ENCODE measurements around the gene PCDH9.

The PCDH9 gene

DNA sequence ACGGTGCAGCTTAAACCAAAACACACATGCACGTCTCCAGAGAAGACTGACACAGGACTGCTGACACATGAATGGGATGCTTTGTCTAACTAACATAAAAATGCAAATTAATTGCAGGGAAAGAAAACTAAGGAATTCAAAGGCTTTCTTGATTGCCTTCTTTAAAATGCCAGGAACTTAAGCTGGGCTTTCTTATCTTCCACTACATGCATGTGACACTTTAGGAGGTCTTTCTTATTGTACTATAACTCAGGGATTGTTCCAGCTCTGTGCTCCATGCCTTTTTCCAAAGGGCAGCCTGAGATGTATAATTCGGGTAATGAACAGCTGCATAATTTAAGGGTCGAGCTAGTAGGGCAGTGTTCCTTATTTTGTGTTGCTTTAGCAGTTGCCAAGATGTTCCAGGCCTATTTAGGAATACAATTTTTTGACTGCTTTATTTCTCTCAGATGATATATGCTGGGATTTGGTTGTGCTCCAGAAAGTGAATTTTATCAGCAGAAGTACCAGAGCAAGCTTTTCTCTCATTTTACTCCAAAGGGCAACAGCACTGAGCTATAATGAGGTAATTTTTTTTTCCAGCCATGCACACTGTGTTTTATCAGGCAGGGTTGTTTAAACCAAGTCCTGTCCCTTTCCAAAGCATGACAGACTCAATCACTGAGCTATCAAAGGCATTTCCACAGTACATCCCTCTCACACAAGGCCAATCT lies 885.2 kb downstream of the PCDH9 start:
- FAIRE-seq (no peak), DNase-seq (ENCODE audit: insufficient read length) (no peak)

GRCh38 chr13:66343224-66343828 lies 886.8 kb downstream of the PCDH9 start:
- DNase-seq (ENCODE audit: insufficient read length) (no peak), FAIRE-seq (no peak)
- TF ChIP-seq POLR2A (IDR thresholded peaks at IDR 0.05; ENCODE audit: low read depth, low read length) (no peak), POLR2AphosphoS5 (IDR thresholded peaks at IDR 0.05; ENCODE audit: low read depth, low read length) (no peak), TAF1 (IDR thresholded peaks at IDR 0.05; ENCODE audit: borderline replicate concordance, low read depth, low read length) (no peak)

More for the DNA sequence above, 885.2 kb downstream of the PCDH9 start:
- TF ChIP-seq TAF1 (IDR thresholded peaks at IDR 0.05; ENCODE audit: borderline replicate concordance, low read depth, low read length) (no peak), POLR2A (IDR thresholded peaks at IDR 0.05; ENCODE audit: low read depth, low read length) (no peak), POLR2AphosphoS5 (IDR thresholded peaks at IDR 0.05; ENCODE audit: low read depth, low read length) (no peak)

DNA sequence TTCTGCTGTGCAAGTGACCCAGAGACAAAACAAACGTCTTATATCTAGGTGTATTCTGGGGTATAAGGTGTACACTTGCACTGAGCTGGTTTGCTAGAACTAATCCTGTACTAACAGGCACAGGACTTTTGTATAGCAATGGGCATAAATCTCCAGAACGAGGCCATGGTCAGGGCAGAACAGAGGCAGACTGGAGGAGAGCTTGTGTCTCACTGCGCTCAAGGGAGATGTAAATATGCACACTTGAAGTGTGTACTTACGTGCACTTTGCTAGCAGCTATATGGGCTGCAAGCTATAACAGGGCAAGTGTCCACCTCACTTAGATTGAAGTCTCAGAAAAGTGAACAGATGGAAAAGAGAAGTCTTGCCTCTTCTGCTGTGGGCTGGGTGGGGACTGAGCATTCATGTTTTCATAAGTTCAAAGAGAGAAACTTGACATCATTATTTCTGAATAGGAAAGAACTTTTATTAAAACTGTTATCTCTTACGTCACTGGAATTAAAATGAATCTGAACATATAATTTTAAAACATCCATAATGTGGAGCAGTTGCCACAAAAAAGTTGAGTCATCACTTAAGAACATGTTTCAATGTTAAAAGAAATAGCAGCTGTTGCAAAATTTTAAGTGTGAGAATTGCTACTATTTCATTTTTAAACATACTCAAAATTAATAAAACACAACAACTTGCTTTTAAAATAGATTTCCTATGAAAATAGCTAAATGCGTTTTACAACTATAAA lies 888.3 kb downstream of the PCDH9 start:
- DNase-seq (ENCODE audit: insufficient read length) (no peak), FAIRE-seq (no peak)
- no peak for TF ChIP-seq POLR2AphosphoS5 (IDR thresholded peaks at IDR 0.05; ENCODE audit: low read depth, low read length)
- no peak for TF ChIP-seq TAF1 (IDR thresholded peaks at IDR 0.05; ENCODE audit: borderline replicate concordance, low read depth, low read length)
- no peak for TF ChIP-seq POLR2A (IDR thresholded peaks at IDR 0.05; ENCODE audit: low read depth, low read length)

DNA sequence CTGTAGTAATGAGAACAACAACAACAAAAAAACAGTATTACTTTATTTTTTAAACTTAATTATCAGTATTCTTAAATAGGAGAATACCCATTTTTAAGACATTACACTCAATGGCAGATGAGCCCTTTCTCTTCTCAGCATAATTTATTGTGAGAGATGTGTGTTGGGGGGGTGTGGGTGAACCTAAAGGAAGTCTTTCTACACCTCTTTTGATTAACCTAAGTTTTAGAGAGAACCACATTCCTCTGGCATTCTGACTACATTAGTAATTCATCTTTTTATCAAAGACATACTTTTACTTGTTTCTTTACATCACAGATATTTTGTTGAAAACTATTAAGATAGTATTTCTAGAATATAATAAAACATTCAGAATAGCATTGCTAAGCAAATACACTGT lies 890.9 kb downstream of the PCDH9 start:
- DNase-seq (ENCODE audit: insufficient read length), result no peak
- TF ChIP-seq POLR2A (IDR thresholded peaks at IDR 0.05; ENCODE audit: low read depth, low read length) (no peak), POLR2AphosphoS5 (IDR thresholded peaks at IDR 0.05; ENCODE audit: low read depth, low read length) (no peak), TAF1 (IDR thresholded peaks at IDR 0.05; ENCODE audit: borderline replicate concordance, low read depth, low read length) (no peak)
- FAIRE-seq, result no peak

GRCh38 chr13:66338542-66338941 lies 891.6 kb downstream of the PCDH9 start:
- FAIRE-seq (no peak), DNase-seq (ENCODE audit: insufficient read length) (no peak)
- TF ChIP-seq POLR2AphosphoS5 (IDR thresholded peaks at IDR 0.05; ENCODE audit: low read depth, low read length) (no peak), TAF1 (IDR thresholded peaks at IDR 0.05; ENCODE audit: borderline replicate concordance, low read depth, low read length) (no peak), POLR2A (IDR thresholded peaks at IDR 0.05; ENCODE audit: low read depth, low read length) (no peak)

DNA sequence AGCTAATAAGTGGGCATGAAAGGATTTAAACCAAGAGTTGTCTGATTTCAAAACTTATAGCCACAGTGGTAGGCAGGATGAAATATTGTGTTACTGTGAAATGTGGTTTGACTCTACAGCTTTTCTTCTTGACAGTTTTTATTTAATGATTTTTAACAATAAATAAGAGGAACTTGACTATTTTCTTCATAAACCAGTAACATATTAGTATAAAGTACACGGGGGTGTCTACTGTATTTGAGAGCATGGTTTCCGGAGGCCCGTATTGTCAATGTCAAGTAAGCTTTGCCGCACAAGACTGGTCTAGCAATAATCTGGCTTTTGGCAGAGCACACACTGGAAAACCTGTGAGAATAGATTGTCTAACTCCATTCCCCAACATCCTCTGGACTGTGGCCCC lies 894.5 kb downstream of the PCDH9 start:
- FAIRE-seq, result no peak

DNA sequence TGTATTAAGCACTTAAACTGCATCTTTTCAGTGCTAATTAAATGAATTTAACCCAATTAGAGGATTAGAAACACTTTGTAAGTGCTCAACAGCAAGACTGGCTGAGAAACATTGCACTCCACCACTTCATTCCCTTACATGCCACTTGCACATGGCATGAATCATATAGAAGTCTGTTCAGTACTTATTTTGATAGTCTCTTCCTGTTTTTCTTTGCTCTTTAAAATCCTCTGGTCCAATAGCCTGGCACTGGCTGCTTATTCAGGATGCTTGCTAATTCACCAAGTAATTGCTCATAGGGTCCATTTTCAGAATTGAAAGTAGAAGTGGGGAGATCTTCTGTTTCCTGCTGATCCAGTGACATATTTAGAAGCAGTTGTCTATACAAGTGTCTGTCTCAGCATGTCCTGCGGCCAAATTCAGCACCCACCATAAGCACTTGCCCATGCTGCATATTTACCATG lies 900.1 kb downstream of the PCDH9 start:
- TF ChIP-seq TAF1 (IDR thresholded peaks at IDR 0.05; ENCODE audit: borderline replicate concordance, low read depth, low read length), result no peak
- no peak for TF ChIP-seq POLR2A (IDR thresholded peaks at IDR 0.05; ENCODE audit: low read depth, low read length)
- TF ChIP-seq POLR2AphosphoS5 (IDR thresholded peaks at IDR 0.05; ENCODE audit: low read depth, low read length), result no peak
- FAIRE-seq, result no peak
- no peak for DNase-seq (ENCODE audit: insufficient read length)

More for the DNA sequence above, 894.5 kb downstream of the PCDH9 start:
- TF ChIP-seq TAF1 (IDR thresholded peaks at IDR 0.05; ENCODE audit: borderline replicate concordance, low read depth, low read length), result no peak
- DNase-seq (ENCODE audit: insufficient read length), result no peak

DNA sequence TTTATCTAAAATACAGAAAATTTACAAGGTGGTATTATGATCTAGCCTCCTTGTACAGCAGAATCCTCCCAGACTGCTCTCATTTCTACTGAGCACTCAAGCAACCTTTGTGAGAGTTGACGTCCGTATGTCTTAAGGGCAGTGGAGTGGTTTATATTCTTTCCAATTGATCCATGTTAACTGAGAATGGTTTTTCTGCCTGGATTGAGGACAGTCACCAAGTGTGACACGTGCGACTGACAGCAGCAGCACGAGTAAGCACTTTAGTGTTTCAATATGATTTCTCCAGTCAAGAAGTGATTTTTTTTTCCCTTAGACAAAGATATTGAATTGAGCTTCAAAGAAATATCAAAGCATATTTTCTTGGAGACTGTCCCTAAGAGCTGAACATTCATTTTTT lies 901.7 kb downstream of the PCDH9 start:
- no peak for DNase-seq (ENCODE audit: insufficient read length)
- FAIRE-seq, result no peak

DNA sequence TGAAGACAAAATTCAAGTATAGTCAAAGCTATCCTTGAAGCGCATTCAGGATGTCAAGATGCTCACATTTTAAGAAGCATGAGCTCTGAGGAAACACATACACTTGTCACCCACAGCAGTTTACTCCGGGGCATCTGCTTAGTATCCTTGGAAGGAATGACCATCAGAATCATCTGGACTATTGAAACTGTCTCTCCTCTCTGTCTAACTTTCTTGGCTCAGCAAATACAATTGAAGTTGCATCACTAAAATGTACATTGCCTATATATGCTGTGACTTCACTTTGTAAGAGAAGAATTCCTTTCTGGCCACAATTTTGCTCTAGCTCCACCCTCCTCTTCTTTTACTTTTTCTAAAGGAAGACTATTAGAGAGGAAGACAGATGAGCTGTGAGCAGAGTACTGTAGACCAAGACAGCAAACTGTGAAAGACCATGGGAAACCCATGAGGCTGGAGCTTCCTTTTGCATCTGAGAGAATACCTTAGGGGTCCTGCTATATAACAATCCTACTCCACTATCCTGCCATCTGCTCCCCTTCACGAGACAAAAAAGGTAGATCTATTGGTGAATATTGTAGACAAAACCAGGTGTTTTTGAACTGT lies 906.3 kb downstream of the PCDH9 start:
- no peak for FAIRE-seq
- no peak for DNase-seq (ENCODE audit: insufficient read length)
- TF ChIP-seq TAF1 (IDR thresholded peaks at IDR 0.05; ENCODE audit: borderline replicate concordance, low read depth, low read length) (no peak), POLR2AphosphoS5 (IDR thresholded peaks at IDR 0.05; ENCODE audit: low read depth, low read length) (no peak), POLR2A (IDR thresholded peaks at IDR 0.05; ENCODE audit: low read depth, low read length) (no peak)

More for the DNA sequence above, 901.7 kb downstream of the PCDH9 start:
- TF ChIP-seq POLR2A (IDR thresholded peaks at IDR 0.05; ENCODE audit: low read depth, low read length) (no peak), TAF1 (IDR thresholded peaks at IDR 0.05; ENCODE audit: borderline replicate concordance, low read depth, low read length) (no peak), POLR2AphosphoS5 (IDR thresholded peaks at IDR 0.05; ENCODE audit: low read depth, low read length) (no peak)

- DNase-seq (ENCODE audit: insufficient read length) (no peak), FAIRE-seq (no peak)
- TF ChIP-seq TAF1 (IDR thresholded peaks at IDR 0.05; ENCODE audit: borderline replicate concordance, low read depth, low read length) (no peak), POLR2AphosphoS5 (IDR thresholded peaks at IDR 0.05; ENCODE audit: low read depth, low read length) (no peak), POLR2A (IDR thresholded peaks at IDR 0.05; ENCODE audit: low read depth, low read length) (no peak)
Observed at GRCh38 chr13:66322936-66323335, 907.2 kb downstream of the PCDH9 start.

DNA sequence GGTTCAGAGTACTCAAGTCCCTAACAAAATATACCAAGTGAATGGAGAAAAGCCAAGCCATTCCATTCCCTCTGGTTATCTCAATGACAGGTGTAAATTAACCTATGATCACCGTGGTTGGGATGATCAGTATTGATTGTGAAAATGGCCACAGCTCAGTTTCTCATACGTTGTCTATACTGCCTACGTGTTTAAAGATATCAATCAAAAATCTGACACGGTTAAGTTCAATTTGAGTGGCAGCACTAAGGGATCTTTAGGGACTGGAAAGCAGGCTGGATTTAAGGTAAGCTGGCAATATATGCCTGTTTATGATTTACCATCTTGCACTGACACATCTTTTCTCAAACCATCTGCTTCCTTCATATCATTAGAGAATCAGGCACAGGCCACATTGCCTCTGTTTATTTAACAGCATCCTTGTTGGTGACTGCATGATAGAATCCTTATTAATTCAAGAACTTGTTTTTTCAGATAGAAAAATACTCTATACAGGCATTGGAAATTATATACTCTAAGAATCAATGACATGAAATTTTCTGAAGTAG lies 907.9 kb downstream of the PCDH9 start:
- no peak for TF ChIP-seq TAF1 (IDR thresholded peaks at IDR 0.05; ENCODE audit: borderline replicate concordance, low read depth, low read length)
- TF ChIP-seq POLR2A (IDR thresholded peaks at IDR 0.05; ENCODE audit: low read depth, low read length), result no peak
- no peak for TF ChIP-seq POLR2AphosphoS5 (IDR thresholded peaks at IDR 0.05; ENCODE audit: low read depth, low read length)
- FAIRE-seq, result no peak

More for the DNA sequence above, 907.9 kb downstream of the PCDH9 start:
- no peak for DNase-seq (ENCODE audit: insufficient read length)
